Measurements from ENCODE around the gene PEX14. TPM values are rescaled to one million over a fixed set of nuclear protein-coding genes. Genes with fewer than 3 reads are reported as not detected.

Gene PEX14
- total RNA-seq, 1 experiment from 2014 or later, result 36.0 TPM

GRCh38 chr1:10607228-10607627 lies 132.5 kb downstream of the PEX14 start:
- no peak for DNase-seq (ENCODE audit: low read depth, low spot score)
- H3K9me3 ChIP-seq (ENCODE audit: control insufficient read depth, insufficient read depth, low read depth, low read length), result no peaks in the 10 kb centered on the region
- TF ChIP-seq POLR2AphosphoS5 (IDR thresholded peaks at IDR 0.05; ENCODE audit: low read depth, low read length) (no peak), TCF7L2 (IDR thresholded peaks at IDR 0.05; ENCODE audit: low read depth, low read length) (no peak), CTCF (IDR thresholded peaks at IDR 0.05) (no peak), REST (IDR thresholded peaks at IDR 0.05; ENCODE audit: insufficient read depth in 1 of 2, low read depth in 2 of 2, low read length in 1 of 2) (no peak), SIN3A (IDR thresholded peaks at IDR 0.05; ENCODE audit: borderline replicate concordance, insufficient read depth, low read depth, low read length) (no peak)
- no peaks in the 10 kb centered on the region for H3K27me3 ChIP-seq (ENCODE audit: control insufficient read depth, insufficient read depth, low read length)
- H3K36me3 ChIP-seq (ENCODE audit: control insufficient read depth, insufficient read depth, low read length), result no peaks in the 10 kb centered on the region
- no peak overlapping the region for H3K4me3 ChIP-seq (ENCODE audit: low read depth in 2 of 2, low read length in 2 of 2)
- ChIA-PET CTCF (no interaction called here), POLR2A (no interaction called here)
- no peaks in the 10 kb centered on the region for H3K4me1 ChIP-seq (ENCODE audit: control insufficient read depth, insufficient read depth, low read length)
- in situ Hi-C loops (cut with HindIII; ENCODE audit: low pct_unique_long_range_greater_than_20kb, low sequenced_read_pairs), result no loop called here
- no peak for ATAC-seq
- intact Hi-C loops (cut with micrococcal nuclease; ENCODE audit: unreplicated experiment), result no loop called here
- no TSS peak for BruUV-seq (replicated peaks)
- H3K27ac ChIP-seq (ENCODE audit: low read length), result no peak overlapping the region

GRCh38 chr1:10608690-10609089 lies 133.9 kb downstream of the PEX14 start:
- Histone ChIP-seq H3K4me1 (ENCODE audit: control insufficient read depth, insufficient read depth, low read length) (no peaks in the 10 kb centered on the region), H3K4me3 (ENCODE audit: low read depth in 2 of 2, low read length in 2 of 2) (no peak overlapping the region), H3K27ac (ENCODE audit: low read length) (no peak overlapping the region), H3K27me3 (ENCODE audit: control insufficient read depth, insufficient read depth, low read length) (no peaks in the 10 kb centered on the region), H3K36me3 (ENCODE audit: control insufficient read depth, insufficient read depth, low read length) (no peaks in the 10 kb centered on the region), H3K9me3 (ENCODE audit: control insufficient read depth, insufficient read depth, low read depth, low read length) (no peaks in the 10 kb centered on the region)
- intact Hi-C loops (cut with micrococcal nuclease; ENCODE audit: unreplicated experiment), result no loop called here
- TF ChIP-seq POLR2AphosphoS5 (IDR thresholded peaks at IDR 0.05; ENCODE audit: low read depth, low read length) (no peak), CTCF (IDR thresholded peaks at IDR 0.05) (no peak), SIN3A (IDR thresholded peaks at IDR 0.05; ENCODE audit: borderline replicate concordance, insufficient read depth, low read depth, low read length) (no peak), TCF7L2 (IDR thresholded peaks at IDR 0.05; ENCODE audit: low read depth, low read length) (no peak), REST (IDR thresholded peaks at IDR 0.05; ENCODE audit: insufficient read depth in 1 of 2, low read depth in 2 of 2, low read length in 1 of 2) (no peak)
- BruUV-seq (replicated peaks), result no TSS peak
- no peak for DNase-seq (ENCODE audit: low read depth, low spot score)
- in situ Hi-C loops (cut with HindIII; ENCODE audit: low pct_unique_long_range_greater_than_20kb, low sequenced_read_pairs), result no loop called here
- ATAC-seq, result no peak
- ChIA-PET CTCF (interaction anchor here (0.6 kb wide), 1 partner anchor 22 kb away, joined by 4 read pairs; no protein-coding TSS in a partner anchor), POLR2A (no interaction called here)

All from Panc1 (cell line).